GM12891 (cell line): ENCODE measurements around the gene U2AF2.

Experiments used
- POLR2A ChIP-seq: IDR thresholded peaks from 2 replicates; pipeline ENCODE4 v1.6.1; 2011; ENCODE audit warnings: low read depth, low read length, control low read depth
- POLR2AphosphoS5 ChIP-seq: IDR thresholded peaks from 2 replicates; pipeline ENCODE4 v1.6.1; 2011; ENCODE audit warnings: low read depth, low read length, control low read depth
- TAF1 ChIP-seq: IDR thresholded peaks from 2 replicates; pipeline ENCODE4 v1.6.1; 2011; ENCODE audit warnings: low read depth, low read length, control low read depth

GRCh38 chr19:55656988-55657747 is 2.3 kb downstream of the U2AF2 start:
- peak; percentile 22; the same call in 1 of the 2 replicates for TF ChIP-seq POLR2A
- 0 out of 2 replicates have a peak, but pooled peaks have one; percentile 45 for TF ChIP-seq POLR2AphosphoS5
- TF ChIP-seq TAF1, result no peak
